HEK293 (cell line): Measurements from ENCODE around the gene SPATA24.
"Not testable (repeated sequence)": the region's sequence is repeated elsewhere in the genome, so short reads cannot be mapped to it uniquely, and the experiment has no call there.

Experiments
- CTCF ChIA-PET: fragments of 350-600 bp; formaldehyde crosslinking; extraction: SDS; loops from one replicate; lab custom pipeline; 2021; ENCODE audit warnings: antibody characterized with exemption; lab: Yijun Ruan, JAX
- POLR2A ChIA-PET: fragments of 300-600 bp; formaldehyde crosslinking; extraction: SDS; loops from one replicate; lab custom pipeline; 2020; ENCODE audit warnings: antibody characterized with exemption, inconsistent platforms; lab: Yijun Ruan, JAX
- H3K27ac ChIP-seq: fragments of 200-500 bp; sonication (Bioruptor generic); 2 replicates; pipeline ENCODE4 v1.5.1; 2014; ENCODE audit warnings: low read depth, low read length, control low read depth, inconsistent platforms; ENCODE audit errors: extremely low read depth
- H3K36me3 ChIP-seq, 2 experiments: fragments of 200-500 bp in 1 of 2; sonication (Bioruptor generic) in 1 of 2; 1 replicate in 1 of 2; 2 replicates in 1 of 2; pipeline ENCODE4 v1.5.1; 2014 to 2017; ENCODE audit warnings: inconsistent platforms in 2 of 2, low read length in 2 of 2; ENCODE audit not compliant: control insufficient read depth in 2 of 2, insufficient read depth in 1 of 2
- H3K4me1 ChIP-seq: fragments of 200-500 bp; sonication (Bioruptor generic); 2 replicates; pipeline ENCODE4 v1.5.1; 2014; ENCODE audit warnings: mild to moderate bottlenecking, low read length, inconsistent platforms; ENCODE audit not compliant: control insufficient read depth, insufficient read depth
- H3K4me3 ChIP-seq: 2 replicates; pipeline ENCODE4 v1.5.1; 2011; ENCODE audit warnings: low read depth, mild to moderate bottlenecking, control low read depth, low read length, moderate library complexity
- H3K9me3 ChIP-seq: fragments of 200-500 bp; sonication (Bioruptor generic); 2 replicates; pipeline ENCODE4 v1.5.1; 2014; ENCODE audit warnings: low read depth, low read length, inconsistent platforms; ENCODE audit not compliant: control insufficient read depth, insufficient read depth
- BCL11A ChIP-seq: fragments of 450-650 bp; formaldehyde crosslinking; IDR thresholded peaks from 2 replicates; pipeline ENCODE4 v1.5.1; 2016; ENCODE audit warnings: low read depth, missing biosample characterization, missing genetic modification characterization
- BCL11B ChIP-seq: fragments of 450-650 bp; formaldehyde crosslinking; IDR thresholded peaks from 2 replicates; pipeline ENCODE4 v1.5.1; 2016; ENCODE audit warnings: low read depth, missing biosample characterization, missing genetic modification characterization
- GLI2 ChIP-seq: fragments of 450-650 bp; formaldehyde crosslinking; IDR thresholded peaks from 2 replicates; pipeline ENCODE4; 2017; ENCODE audit warnings: missing biosample characterization, missing genetic modification characterization, low read depth, borderline replicate concordance
- GLIS1 ChIP-seq: fragments of 450-650 bp; formaldehyde crosslinking; IDR thresholded peaks from 2 replicates; pipeline ENCODE4 v1.5.1; 2016; ENCODE audit warnings: missing biosample characterization, missing genetic modification characterization
- HOXA7 ChIP-seq: sonication (generic); formaldehyde crosslinking; IDR thresholded peaks from 2 replicates; pipeline ENCODE4 v1.8.1; 2022; ENCODE audit warnings: missing genetic modification reagents, borderline replicate concordance
- KLF7 ChIP-seq: fragments of 450-650 bp; formaldehyde crosslinking; IDR thresholded peaks from 2 replicates; pipeline ENCODE4 v1.5.1; 2016; ENCODE audit warnings: missing biosample characterization, missing genetic modification characterization, borderline replicate concordance
- MZF1 ChIP-seq: fragments of 450-650 bp; formaldehyde crosslinking; IDR thresholded peaks from 2 replicates; pipeline ENCODE4 v1.5.1; 2017; ENCODE audit warnings: missing biosample characterization, missing genetic modification characterization, borderline replicate concordance
- REPIN1 ChIP-seq: fragments of 450-650 bp; formaldehyde crosslinking; IDR thresholded peaks from 2 replicates; pipeline ENCODE4 v1.5.1; 2017; ENCODE audit warnings: missing biosample characterization, missing genetic modification characterization, low read depth
- SETDB1 ChIP-seq: IDR thresholded peaks from one replicate; pipeline ENCODE4 v1.6.1; 2017; ENCODE audit warnings: mild to moderate bottlenecking, low read length, moderate library complexity, mixed read lengths; ENCODE audit not compliant: insufficient read length
- ZBTB48 ChIP-seq: fragments of 450-650 bp; formaldehyde crosslinking; IDR thresholded peaks from 2 replicates; pipeline ENCODE4 v1.5.1; 2016; ENCODE audit warnings: missing biosample characterization, missing genetic modification characterization
- ZBTB6 ChIP-seq: fragments of 450-650 bp; formaldehyde crosslinking; IDR thresholded peaks from 2 replicates; pipeline ENCODE4 v1.5.1; 2017; ENCODE audit warnings: missing biosample characterization, missing genetic modification characterization
- ZNF138 ChIP-seq: fragments of 450-650 bp; formaldehyde crosslinking; IDR thresholded peaks from 2 replicates; pipeline ENCODE4 v1.5.1; 2016; ENCODE audit warnings: missing biosample characterization, missing genetic modification characterization, borderline replicate concordance
- ZNF202 ChIP-seq: fragments of 450-650 bp; formaldehyde crosslinking; IDR thresholded peaks from 2 replicates; pipeline ENCODE4 v1.5.1; 2016; ENCODE audit warnings: missing biosample characterization, missing genetic modification characterization, borderline replicate concordance
- ZNF211 ChIP-seq: fragments of 450-650 bp; formaldehyde crosslinking; IDR thresholded peaks from 2 replicates; pipeline ENCODE4 v1.5.1; 2016; ENCODE audit warnings: low read depth, missing biosample characterization, missing genetic modification characterization
- ZNF266 ChIP-seq: fragments of 450-650 bp; formaldehyde crosslinking; IDR thresholded peaks from 2 replicates; pipeline ENCODE4 v1.5.1; 2016; ENCODE audit warnings: missing biosample characterization, missing genetic modification characterization, low read depth
- ZNF280D ChIP-seq: fragments of 450-650 bp; formaldehyde crosslinking; IDR thresholded peaks from 2 replicates; pipeline ENCODE4 v1.5.1; 2016; ENCODE audit warnings: missing biosample characterization, missing genetic modification characterization
- ZNF404 ChIP-seq: fragments of 450-650 bp; formaldehyde crosslinking; IDR thresholded peaks from 2 replicates; pipeline ENCODE4 v1.5.1; 2017; ENCODE audit warnings: missing biosample characterization, missing genetic modification characterization
- ZNF488 ChIP-seq: fragments of 450-650 bp; formaldehyde crosslinking; IDR thresholded peaks from 2 replicates; pipeline ENCODE4 v1.5.1; 2016; ENCODE audit warnings: missing biosample characterization, missing genetic modification characterization
- ZNF548 ChIP-seq: fragments of 450-650 bp; formaldehyde crosslinking; IDR thresholded peaks from 2 replicates; pipeline ENCODE4 v1.5.1; 2016; ENCODE audit warnings: missing biosample characterization, missing genetic modification characterization
- ZNF558 ChIP-seq: fragments of 450-650 bp; formaldehyde crosslinking; IDR thresholded peaks from 2 replicates; pipeline ENCODE4 v1.5.1; 2016; ENCODE audit warnings: missing biosample characterization, missing genetic modification characterization
- ZNF561 ChIP-seq: fragments of 450-650 bp; IDR thresholded peaks from 2 replicates; pipeline ENCODE4 v1.5.1; 2018; ENCODE audit warnings: missing biosample characterization, missing genetic modification characterization, borderline replicate concordance
- ZNF610 ChIP-seq: fragments of 450-650 bp; formaldehyde crosslinking; IDR thresholded peaks from 2 replicates; pipeline ENCODE4 v1.5.1; 2016; ENCODE audit warnings: missing biosample characterization, missing genetic modification characterization, borderline replicate concordance
- ZNF623 ChIP-seq: fragments of 450-650 bp; formaldehyde crosslinking; IDR thresholded peaks from 2 replicates; pipeline ENCODE4 v1.5.1; 2016; ENCODE audit warnings: missing biosample characterization, missing genetic modification characterization
- ZNF658 ChIP-seq: fragments of 450-650 bp; formaldehyde crosslinking; IDR thresholded peaks from 2 replicates; pipeline ENCODE4; 2016; ENCODE audit warnings: missing biosample characterization, missing genetic modification characterization
- ZNF664 ChIP-seq: fragments of 450-650 bp; formaldehyde crosslinking; IDR thresholded peaks from 2 replicates; pipeline ENCODE4 v1.5.1; 2016; ENCODE audit warnings: missing biosample characterization, missing genetic modification characterization
- ZNF791 ChIP-seq: fragments of 450-650 bp; formaldehyde crosslinking; IDR thresholded peaks from 2 replicates; pipeline ENCODE4 v1.5.1; 2016; ENCODE audit warnings: missing biosample characterization, missing genetic modification characterization
- ZSCAN16 ChIP-seq: fragments of 450-650 bp; formaldehyde crosslinking; IDR thresholded peaks from 2 replicates; pipeline ENCODE4 v1.5.1; 2016; ENCODE audit warnings: missing biosample characterization, missing genetic modification characterization
- ZSCAN30 ChIP-seq: fragments of 450-650 bp; IDR thresholded peaks from 2 replicates; pipeline ENCODE4 v1.5.1; 2018; ENCODE audit warnings: missing biosample characterization, mild to moderate bottlenecking, missing genetic modification characterization, moderate library complexity
- ZXDB ChIP-seq: fragments of 450-650 bp; formaldehyde crosslinking; IDR thresholded peaks from 2 replicates; pipeline ENCODE4 v1.5.1; 2016; ENCODE audit warnings: missing biosample characterization, missing genetic modification characterization

The SPATA24 gene

GRCh38 chr5:139358064-139358463 is 45.8 kb downstream of the SPATA24 start:
- no peak overlapping the region for H3K4me3 ChIP-seq
- no peaks in the 10 kb centered on the region for H3K4me1 ChIP-seq
- POLR2A ChIA-PET, result interaction anchor here (0.6 kb wide), 1 partner anchor 10 kb away, joined by 6 read pairs; no protein-coding TSS in a partner anchor
- peak; percentile 35; the same call in 1 of the 2 replicates for TF ChIP-seq ZNF664 (tag by site-specific recombination)
- no peak for TF ChIP-seq ZNF488 (tag by site-specific recombination)
- TF ChIP-seq ZNF211, result 0 out of 2 replicates have a peak, but pooled peaks have one; percentile 33
- peak; percentile 81; the same call in 1 of the 2 replicates for TF ChIP-seq ZNF266 (tag by site-specific recombination)
- TF ChIP-seq ZSCAN16 (tag by site-specific recombination), result no peak
- H3K27ac ChIP-seq, result no peak overlapping the region
- CTCF ChIA-PET, result interaction anchor here (0.6 to 1.3 kb wide), 3 partner anchors 10 to 44 kb away, joined by 3 to 4 read pairs (median 3); partner anchors contain the start of gene PAIP2
- H3K9me3 ChIP-seq, result no peaks in the 10 kb centered on the region
- peaks cover 28 to 64% of the 10 kb centered on the region in 2 experiments for H3K36me3 ChIP-seq

DNA sequence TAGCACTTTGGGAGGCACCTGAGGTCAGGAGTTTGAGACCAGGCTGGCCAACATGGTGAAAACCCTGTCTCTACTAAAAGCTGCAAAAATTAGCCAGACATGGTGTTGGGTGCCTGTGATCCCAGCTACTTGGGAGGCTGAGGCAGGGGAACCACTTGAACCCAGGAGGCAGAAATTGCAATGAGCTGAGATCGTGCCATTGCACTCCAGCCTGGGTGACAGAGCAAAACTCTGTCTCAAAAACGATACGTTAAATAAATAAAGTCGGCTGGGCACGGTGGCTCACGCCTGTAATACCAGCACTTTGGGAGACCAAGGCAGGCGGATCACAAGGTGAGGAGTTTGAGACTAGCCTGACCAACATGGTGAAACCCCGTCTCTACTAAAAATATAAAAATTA is 48.0 kb downstream of the SPATA24 start:
- POLR2A ChIA-PET, result interaction anchor here (0.7 kb wide), 1 partner anchor 15 kb away, joined by 4 read pairs; no protein-coding TSS in a partner anchor
- CTCF ChIA-PET, result not testable (repeated sequence)

DNA sequence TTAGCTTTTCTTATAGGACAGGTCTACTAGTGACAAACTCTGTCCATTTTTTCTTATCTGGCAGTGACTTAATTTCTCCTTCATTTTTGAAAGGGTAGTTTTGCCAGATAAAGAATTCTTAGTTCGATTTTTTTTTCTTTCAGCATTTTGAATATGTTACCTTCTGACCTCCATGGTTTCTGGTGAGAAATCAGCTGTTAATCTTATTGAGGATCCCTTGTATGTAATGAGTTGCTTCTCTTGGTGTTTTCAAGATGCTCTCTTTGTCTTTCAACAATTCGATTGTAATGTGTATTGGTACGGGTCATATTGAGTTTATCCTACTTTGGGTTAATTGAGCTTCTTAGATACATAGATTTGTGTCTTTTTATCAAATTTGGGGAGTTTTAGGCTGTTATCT is 49.7 kb downstream of the SPATA24 start:
- Histone ChIP-seq H3K4me1 (no peaks in the 10 kb centered on the region), H3K9me3 (no peaks in the 10 kb centered on the region), H3K36me3 (peaks cover 30 to 69% of the 10 kb centered on the region in 2 experiments), H3K27ac (no peak overlapping the region), H3K4me3 (no peak overlapping the region)
- ChIA-PET POLR2A (interaction anchor here (0.7 kb wide), 1 partner anchor 181 kb away, joined by 3 read pairs; no protein-coding TSS in a partner anchor), CTCF (interaction anchor here (0.6 to 1.3 kb wide), 2 partner anchors 12 to 48 kb away, joined by 3 to 6 read pairs; partner anchors contain the start of gene PAIP2)
- TF ChIP-seq ZBTB6 (tag by site-specific recombination) (0 out of 2 replicates have a peak, but pooled peaks have one; percentile 6), REPIN1 (tag by site-specific recombination) (no peak), ZNF791 (peak; percentile 99), KLF7 (tag by site-specific recombination) (no peak), ZNF623 (tag by site-specific recombination) (no peak), ZNF558 (tag by site-specific recombination) (peak; percentile 46; the same call in 1 of the 2 replicates), ZNF548 (tag by site-specific recombination) (no peak), HOXA7 (no peak), MZF1 (tag by site-specific recombination) (no peak), ZNF610 (tag by site-specific recombination) (no peak), ZNF138 (tag by site-specific recombination) (no peak), ZSCAN30 (tag by site-specific recombination) (no peak), ZNF202 (tag by site-specific recombination) (0 out of 2 replicates have a peak, but pooled peaks have one; percentile 4), BCL11B (tag by site-specific recombination) (no peak), ZNF404 (tag by site-specific recombination) (no peak), SETDB1 (peak; percentile 63), ZNF658 (tag by site-specific recombination) (no peak), ZNF561 (tag by site-specific recombination) (no peak), BCL11A (tag by site-specific recombination) (no peak), ZNF280D (tag by site-specific recombination) (no peak), ZXDB (no peak), ZBTB48 (tag by site-specific recombination) (no peak), GLI2 (tag by site-specific recombination) (no peak)

More for the DNA sequence above, 48.0 kb downstream of the SPATA24 start:
- H3K9me3 ChIP-seq, H3K4me3 ChIP-seq, H3K4me1 ChIP-seq, H3K27ac ChIP-seq: not testable (repeated sequence)
- peak; percentile 64 for TF ChIP-seq GLIS1
- H3K36me3 ChIP-seq, result peaks cover 28 to 69% of the 10 kb centered on the region in 2 experiments
